ENCODE results near the gene DYRK1A. TPM values are rescaled to one million over a fixed set of nuclear protein-coding genes. Genes with fewer than 3 reads are reported as not detected.

DYRK1A gene
- total RNA-seq, 5 donors from 2014 or later (not counting 1 experiment from before 2014, with no cell fraction given): 113 to 149 (median 115) TPM

GRCh38 chr21:37435711-37436110 is 69.1 kb downstream of the DYRK1A start:
- H3K4me3 Mint-ChIP-seq: no peak overlapping the region
- ChIA-PET POLR2A (interaction anchor here in 1 of 2 donors (0.6 to 1.0 kb wide), 2 partner anchors 12 to 53 kb away, joined by 3 to 4 read pairs; no protein-coding TSS in a partner anchor), CTCF (interaction anchor here in 1 of 2 donors (1.0 to 2.7 kb wide), 4 partner anchors 10 to 128 kb away, joined by 3 to 8 read pairs (median 4); no protein-coding TSS in a partner anchor)
- H3K4me3 ChIP-seq (ENCODE audit: control insufficient read depth in 1 of 2, extremely low read depth in 1 of 2, low read length in 1 of 2): no peak overlapping the region
- WGBS (ENCODE audit: insufficient coverage): 87% methylated on average over 2 of the region's 3 CpGs
- peaks cover 20 to 42% of the 10 kb centered on the region in 2 experiments for H3K4me1 ChIP-seq (ENCODE audit: control insufficient read depth in 1 of 2, extremely low read depth in 1 of 2, insufficient read depth in 2 of 2, low read length in 2 of 2)
- H3K27me3 Mint-ChIP-seq: no peaks in the 10 kb centered on the region
- ATAC-seq (replicated peaks in 1 of 4) (no peak), DNase-seq (no peak)
- no peaks in the 10 kb centered on the region for H3K9me3 Mint-ChIP-seq
- peak overlapping the region; percentile 19 for H3K27ac ChIP-seq (ENCODE audit: low read length)
- peaks cover 22% of the 10 kb centered on the region for H3K36me3 Mint-ChIP-seq
- peaks cover 0 to 5% of the 10 kb centered on the region in 2 donors for H3K36me3 ChIP-seq (ENCODE audit: control insufficient read depth in 2 of 2, extremely low read depth in 1 of 2, insufficient read depth in 1 of 2, low read length in 1 of 2)
- H3K4me1 Mint-ChIP-seq: peaks cover 34 to 67% (median 40%) of the 10 kb centered on the region in 3 donors
- no peaks in the 10 kb centered on the region for H3K9me3 ChIP-seq
- H3K27ac Mint-ChIP-seq: no peak overlapping the region
- H3K27me3 ChIP-seq (replicated peaks in 1 of 2; ENCODE audit: control insufficient read depth in 2 of 2, extremely low read depth in 1 of 2, insufficient read depth in 2 of 2, low read length in 1 of 2): no peaks in the 10 kb centered on the region

DNA sequence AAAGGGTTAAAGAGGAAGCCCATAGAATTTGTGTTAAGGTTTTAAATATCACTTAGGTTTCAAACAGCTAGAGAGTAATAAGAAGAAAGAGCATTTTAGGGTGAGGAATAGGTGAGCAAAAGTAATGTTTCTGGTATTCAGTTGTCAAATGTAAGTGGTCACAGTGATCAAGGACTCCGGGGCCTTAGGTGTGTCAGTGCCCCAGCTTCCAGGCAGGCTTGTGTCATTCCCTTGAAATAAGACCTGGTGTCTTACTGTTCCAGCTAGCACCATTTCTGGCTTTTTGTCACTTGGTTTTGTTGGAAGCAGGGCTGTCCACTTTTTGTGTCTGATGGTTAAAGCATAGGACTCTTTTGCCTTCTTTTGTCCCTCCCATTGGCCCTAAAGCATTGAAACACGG is 69.6 kb downstream of the DYRK1A start:
- H3K36me3 Mint-ChIP-seq: peaks cover 18% of the 10 kb centered on the region
- H3K27me3 ChIP-seq (replicated peaks in 1 of 2; ENCODE audit: control insufficient read depth in 2 of 2, extremely low read depth in 1 of 2, insufficient read depth in 2 of 2, low read length in 1 of 2): no peaks in the 10 kb centered on the region
- peaks cover 17 to 42% of the 10 kb centered on the region in 2 experiments for H3K4me1 ChIP-seq (ENCODE audit: control insufficient read depth in 1 of 2, extremely low read depth in 1 of 2, insufficient read depth in 2 of 2, low read length in 2 of 2)
- no peak for ATAC-seq (replicated peaks in 1 of 4)
- ChIA-PET CTCF (no interaction called here), POLR2A (no interaction called here)
- no peak for DNase-seq
- peaks cover 0 to 3% of the 10 kb centered on the region in 2 donors for H3K36me3 ChIP-seq (ENCODE audit: control insufficient read depth in 2 of 2, extremely low read depth in 1 of 2, insufficient read depth in 1 of 2, low read length in 1 of 2)
- no peaks in the 10 kb centered on the region for H3K9me3 Mint-ChIP-seq
- 100% methylated on average over 1 of the region's 2 CpGs for WGBS (ENCODE audit: insufficient coverage)
- H3K4me3 Mint-ChIP-seq: no peak overlapping the region
- no peak overlapping the region for H3K27ac Mint-ChIP-seq
- H3K4me1 Mint-ChIP-seq: peaks cover 34 to 67% (median 40%) of the 10 kb centered on the region in 3 donors
- H3K4me3 ChIP-seq (ENCODE audit: control insufficient read depth in 1 of 2, extremely low read depth in 1 of 2, low read length in 1 of 2): no peak overlapping the region
- no peak overlapping the region for H3K27ac ChIP-seq (ENCODE audit: low read length)
- no peaks in the 10 kb centered on the region for H3K27me3 Mint-ChIP-seq
- no peaks in the 10 kb centered on the region for H3K9me3 ChIP-seq

GRCh38 chr21:37437376-37438080 is 71.0 kb downstream of the DYRK1A start:
- peak overlapping the region in 1 of 3 donors; percentile 10 for H3K4me3 Mint-ChIP-seq
- ATAC-seq (replicated peaks in 1 of 4): no peak
- peaks cover 14 to 39% of the 10 kb centered on the region in 2 experiments for H3K4me1 ChIP-seq (ENCODE audit: control insufficient read depth in 1 of 2, extremely low read depth in 1 of 2, insufficient read depth in 2 of 2, low read length in 2 of 2)
- peak overlapping the region; percentile 19 to 57 for H3K27ac Mint-ChIP-seq
- no peak overlapping the region for H3K4me3 ChIP-seq (ENCODE audit: control insufficient read depth in 1 of 2, extremely low read depth in 1 of 2, low read length in 1 of 2)
- H3K9me3 ChIP-seq: no peaks in the 10 kb centered on the region
- H3K9me3 Mint-ChIP-seq: no peaks in the 10 kb centered on the region
- CTCF ChIA-PET: interaction anchor here in 1 of 2 donors (0.7 kb wide), 1 partner anchor 126 kb away, joined by 3 read pairs; no protein-coding TSS in a partner anchor
- no peak overlapping the region for H3K27ac ChIP-seq (ENCODE audit: low read length)
- peaks cover 12% of the 10 kb centered on the region for H3K36me3 Mint-ChIP-seq
- H3K36me3 ChIP-seq (ENCODE audit: control insufficient read depth in 2 of 2, extremely low read depth in 1 of 2, insufficient read depth in 1 of 2, low read length in 1 of 2): no peaks in the 10 kb centered on the region
- POLR2A ChIA-PET: interaction anchor here in 1 of 2 donors (0.8 kb wide), 1 partner anchor 55 kb away, joined by 3 read pairs; no protein-coding TSS in a partner anchor
- no CpG with 5 or more reads among the region's 1 CpG for WGBS (ENCODE audit: insufficient coverage)
- H3K27me3 ChIP-seq (replicated peaks in 1 of 2; ENCODE audit: control insufficient read depth in 2 of 2, extremely low read depth in 1 of 2, insufficient read depth in 2 of 2, low read length in 1 of 2): no peaks in the 10 kb centered on the region
- H3K27me3 Mint-ChIP-seq: no peaks in the 10 kb centered on the region
- DNase-seq: no peak
- H3K4me1 Mint-ChIP-seq: peaks cover 35 to 67% (median 40%) of the 10 kb centered on the region in 3 donors

- H3K27me3 Mint-ChIP-seq: no peaks in the 10 kb centered on the region
- no peaks in the 10 kb centered on the region for H3K9me3 Mint-ChIP-seq
- H3K4me3 Mint-ChIP-seq: peak overlapping the region in 1 of 3 donors; percentile 22
- H3K27ac ChIP-seq (ENCODE audit: low read length): no peak overlapping the region
- no peaks in the 10 kb centered on the region for H3K27me3 ChIP-seq (replicated peaks in 1 of 2; ENCODE audit: control insufficient read depth in 2 of 2, extremely low read depth in 1 of 2, insufficient read depth in 2 of 2, low read length in 1 of 2)
- no peak overlapping the region for H3K4me3 ChIP-seq (ENCODE audit: control insufficient read depth in 1 of 2, extremely low read depth in 1 of 2, low read length in 1 of 2)
- ATAC-seq (replicated peaks in 1 of 4) (no peak), DNase-seq (no peak)
- peaks cover 0 to 9% of the 10 kb centered on the region in 2 donors for H3K36me3 ChIP-seq (ENCODE audit: control insufficient read depth in 2 of 2, extremely low read depth in 1 of 2, insufficient read depth in 1 of 2, low read length in 1 of 2)
- no peaks in the 10 kb centered on the region for H3K9me3 ChIP-seq
- 80% methylated on average over 1 of the region's 4 CpGs for WGBS (ENCODE audit: insufficient coverage)
- H3K4me1 Mint-ChIP-seq: peaks cover 78 to 89% (median 78%) of the 10 kb centered on the region in 3 donors
- H3K27ac Mint-ChIP-seq: peak overlapping the region in 1 of 2 donors; percentile 29
- peaks cover 3% of the 10 kb centered on the region for H3K36me3 Mint-ChIP-seq
- CTCF ChIA-PET: no interaction called here
- POLR2A ChIA-PET: no interaction called here
- peaks cover 26 to 33% of the 10 kb centered on the region in 2 experiments for H3K4me1 ChIP-seq (ENCODE audit: control insufficient read depth in 1 of 2, extremely low read depth in 1 of 2, insufficient read depth in 2 of 2, low read length in 2 of 2)
Observed at GRCh38 chr21:37443683-37444082, 77.1 kb downstream of the DYRK1A start.

- H3K9me3 Mint-ChIP-seq: no peaks in the 10 kb centered on the region
- 100% methylated on average over 2 of the region's 5 CpGs for WGBS (ENCODE audit: insufficient coverage)
- peak overlapping the region in 1 of 2 donors; percentile 1 for H3K27ac Mint-ChIP-seq
- Histone ChIP-seq H3K27me3 (replicated peaks in 1 of 2; ENCODE audit: control insufficient read depth in 2 of 2, extremely low read depth in 1 of 2, insufficient read depth in 2 of 2, low read length in 1 of 2) (no peaks in the 10 kb centered on the region), H3K27ac (ENCODE audit: low read length) (no peak overlapping the region), H3K4me1 (ENCODE audit: control insufficient read depth in 1 of 2, extremely low read depth in 1 of 2, insufficient read depth in 2 of 2, low read length in 2 of 2) (peaks cover 25 to 29% of the 10 kb centered on the region in 2 experiments), H3K4me3 (ENCODE audit: control insufficient read depth in 1 of 2, extremely low read depth in 1 of 2, low read length in 1 of 2) (no peak overlapping the region), H3K36me3 (ENCODE audit: control insufficient read depth in 2 of 2, extremely low read depth in 1 of 2, insufficient read depth in 1 of 2, low read length in 1 of 2) (peaks cover 0 to 12% of the 10 kb centered on the region in 2 donors), H3K9me3 (no peaks in the 10 kb centered on the region)
- POLR2A ChIA-PET: no interaction called here
- peaks cover 9% of the 10 kb centered on the region for H3K36me3 Mint-ChIP-seq
- no peaks in the 10 kb centered on the region for H3K27me3 Mint-ChIP-seq
- no peak overlapping the region for H3K4me3 Mint-ChIP-seq
- ATAC-seq (replicated peaks in 1 of 4) (no peak), DNase-seq (no peak)
- CTCF ChIA-PET: no interaction called here
- H3K4me1 Mint-ChIP-seq: peaks cover 86 to 93% (median 92%) of the 10 kb centered on the region in 3 donors
Observed at GRCh38 chr21:37445228-37445627, 78.7 kb downstream of the DYRK1A start.

GRCh38 chr21:37446552-37446951 is 80.0 kb downstream of the DYRK1A start:
- no peak overlapping the region for H3K27ac ChIP-seq (ENCODE audit: low read length)
- Mint-ChIP-seq H3K36me3 (peaks cover 15% of the 10 kb centered on the region), H3K9me3 (no peaks in the 10 kb centered on the region), H3K4me1 (peaks cover 86 to 93% (median 89%) of the 10 kb centered on the region in 3 donors), H3K4me3 (no peak overlapping the region), H3K27me3 (no peaks in the 10 kb centered on the region), H3K27ac (peak overlapping the region; percentile 29 to 72)
- no peaks in the 10 kb centered on the region for H3K27me3 ChIP-seq (replicated peaks in 1 of 2; ENCODE audit: control insufficient read depth in 2 of 2, extremely low read depth in 1 of 2, insufficient read depth in 2 of 2, low read length in 1 of 2)
- no peak overlapping the region for H3K4me3 ChIP-seq (ENCODE audit: control insufficient read depth in 1 of 2, extremely low read depth in 1 of 2, low read length in 1 of 2)
- ATAC-seq (replicated peaks in 1 of 4) (peak in 2 of 4 experiments; percentile 32 to 43), DNase-seq (no peak)
- CTCF ChIA-PET: interaction anchor here (0.6 to 0.9 kb wide), 3 partner anchors 11 to 189 kb away, joined by 3 to 4 read pairs (median 4); no protein-coding TSS in a partner anchor
- H3K4me1 ChIP-seq (ENCODE audit: control insufficient read depth in 1 of 2, extremely low read depth in 1 of 2, insufficient read depth in 2 of 2, low read length in 2 of 2): peaks cover 23 to 37% of the 10 kb centered on the region in 2 experiments
- POLR2A ChIA-PET: interaction anchor here (0.6 to 0.7 kb wide), 5 partner anchors 11 to 192 kb away, joined by 3 to 6 read pairs (median 3); no protein-coding TSS in a partner anchor
- H3K9me3 ChIP-seq: no peaks in the 10 kb centered on the region
- no CpG with 5 or more reads among the region's 5 CpGs for WGBS (ENCODE audit: insufficient coverage)
- H3K36me3 ChIP-seq (ENCODE audit: control insufficient read depth in 2 of 2, extremely low read depth in 1 of 2, insufficient read depth in 1 of 2, low read length in 1 of 2): peaks cover 0 to 16% of the 10 kb centered on the region in 2 donors
